GM23338 (cell line): ENCODE measurements around the gene SRF. TPM values are rescaled to one million over a fixed set of nuclear protein-coding genes. Genes with fewer than 3 reads are reported as not detected.

Experiments used
- ATAC-seq: fragments of 200-7000 bp; cut with Tn5 transposase; 3 replicates; pipeline ENCODE4 v1.9.1; 2020
- DNase-seq: peaks from one replicate; pipeline ENCODE4 v3.0.0-alpha.2; 2015; ENCODE audit warnings: low spot score
- H2AFZ ChIP-seq: fragments of 200-600 bp; sonication (generic); 2 replicates; pipeline ENCODE4 v1.8.0; 2016; ENCODE audit warnings: antibody characterized with exemption, mild to moderate bottlenecking, moderate library complexity
- H3F3A ChIP-seq: fragments of 200-600 bp; sonication (generic); replicated peaks from 2 replicates; pipeline ENCODE4 v1.8.0; 2017; ENCODE audit warnings: antibody characterized with exemption, mixed run types, low read depth
- H3K27ac ChIP-seq: fragments of 200-600 bp; sonication (generic); 2 replicates; pipeline ENCODE4 v1.6.1; 2016; ENCODE audit warnings: low read depth
- H3K27me3 ChIP-seq: fragments of 200-600 bp; sonication (generic); 2 replicates; pipeline ENCODE4 v1.8.0; 2016; ENCODE audit warnings: mild to moderate bottlenecking, mixed run types, moderate library complexity; ENCODE audit not compliant: insufficient read depth
- H3K36me3 ChIP-seq: fragments of 200-600 bp; sonication (generic); 2 replicates; pipeline ENCODE4 v1.8.0; 2016; ENCODE audit warnings: mild to moderate bottlenecking; ENCODE audit not compliant: insufficient read depth
- H3K4me1 ChIP-seq: fragments of 200-600 bp; sonication (generic); 2 replicates; pipeline ENCODE4 v1.8.0; 2016; ENCODE audit warnings: mild to moderate bottlenecking, moderate library complexity; ENCODE audit not compliant: insufficient read depth
- H3K4me2 ChIP-seq: fragments of 200-600 bp; sonication (generic); 2 replicates; pipeline ENCODE4 v1.7.1; 2017; ENCODE audit warnings: mixed run types
- H3K4me3 ChIP-seq: fragments of 200-600 bp; sonication (generic); 2 replicates; pipeline ENCODE4 v1.6.1; 2016; ENCODE audit warnings: mixed run types
- H3K79me2 ChIP-seq: fragments of 200-600 bp; sonication (generic); replicated peaks from 2 replicates; pipeline ENCODE4 v1.8.0; 2017; ENCODE audit warnings: mild to moderate bottlenecking; ENCODE audit not compliant: insufficient read depth
- H3K9me2 ChIP-seq: fragments of 200-600 bp; sonication (generic); 2 replicates; pipeline ENCODE4 v1.8.0; 2017; ENCODE audit not compliant: insufficient read depth
- H4K20me1 ChIP-seq: fragments of 200-600 bp; sonication (generic); replicated peaks from 2 replicates; pipeline ENCODE4 v1.8.0; 2017; ENCODE audit warnings: mild to moderate bottlenecking; ENCODE audit not compliant: insufficient read depth
- H3K27ac Mint-ChIP-seq: 2 replicates; pipeline ENCODE4 v1.8.0; 2020; ENCODE audit warnings: inconsistent platforms, mild to moderate bottlenecking, moderate library complexity, mixed read lengths
- H3K27me3 Mint-ChIP-seq: 3 replicates; pipeline ENCODE4 v1.8.0; 2022; ENCODE audit warnings: low read depth, mild to moderate bottlenecking, moderate library complexity, mixed read lengths, inconsistent platforms; ENCODE audit not compliant: insufficient read depth, poor library complexity
- H3K36me3 Mint-ChIP-seq: 3 replicates; pipeline ENCODE4 v1.8.0; 2021; ENCODE audit warnings: low read depth, mild to moderate bottlenecking, inconsistent platforms, moderate library complexity, mixed read lengths
- H3K4me1 Mint-ChIP-seq: 3 replicates; pipeline ENCODE4 v1.8.0; 2020; ENCODE audit warnings: mild to moderate bottlenecking, inconsistent platforms, mixed read lengths
- H3K4me3 Mint-ChIP-seq: 3 replicates; pipeline ENCODE4 v1.8.0; 2021; ENCODE audit warnings: moderate library complexity, mild to moderate bottlenecking, inconsistent platforms, mixed read lengths
- H3K9me3 Mint-ChIP-seq: 3 replicates; pipeline ENCODE4 v1.8.0; 2020; ENCODE audit warnings: moderate library complexity, mild to moderate bottlenecking, inconsistent platforms, mixed read lengths
- CREB1 ChIP-seq: fragments of 250-450 bp; sonication (Bioruptor Pico); IDR thresholded peaks from 2 replicates; pipeline ENCODE4 v1.5.0; 2020; ENCODE audit warnings: low read depth, mild to moderate bottlenecking, moderate library complexity
- CTCF ChIP-seq, 2 experiments: fragments of 200-600 bp in 1 of 2; sonication (generic) in 1 of 2; conservative IDR thresholded peaks; 2 replicates each; pipeline versions ENCODE4 v1.5.1 to v1.6.1; 2016 to 2017; ENCODE audit warnings: antibody characterized with exemption in 2 of 2, low read depth in 2 of 2, mild to moderate bottlenecking in 2 of 2, moderate library complexity in 1 of 2
- EZH2 ChIP-seq: fragments of 200-600 bp; sonication (generic); IDR thresholded peaks from one replicate; pipeline ENCODE4 v1.8.0; 2017; ENCODE audit warnings: antibody characterized with exemption, mild to moderate bottlenecking, low read depth; ENCODE audit not compliant: unreplicated experiment
- EZH2phosphoT487 ChIP-seq: fragments of 200-600 bp; sonication (generic); IDR thresholded peaks from one replicate; pipeline ENCODE4 v1.8.1; 2018; ENCODE audit warnings: antibody characterized with exemption; ENCODE audit not compliant: unreplicated experiment
- JUNB ChIP-seq: IDR thresholded peaks from one replicate; pipeline ENCODE4 v1.6.1; 2016; ENCODE audit warnings: antibody characterized with exemption; ENCODE audit not compliant: unreplicated experiment
- NANOG ChIP-seq: IDR thresholded peaks from 2 replicates; pipeline ENCODE4 v1.6.1; 2016; ENCODE audit warnings: antibody characterized with exemption, borderline replicate concordance
- POLR2AphosphoS5 ChIP-seq: IDR thresholded peaks from 2 replicates; pipeline ENCODE4 v1.6.1; 2016; ENCODE audit warnings: antibody characterized with exemption, low read depth
- REST ChIP-seq: IDR thresholded peaks from one replicate; pipeline ENCODE4 v1.6.1; 2018; ENCODE audit warnings: antibody characterized with exemption; ENCODE audit not compliant: unreplicated experiment
- STAT1 ChIP-seq: IDR thresholded peaks from one replicate; pipeline ENCODE4 v1.6.1; 2016; ENCODE audit warnings: antibody characterized with exemption; ENCODE audit not compliant: unreplicated experiment
- ZNF114 ChIP-seq: fragments of 250-450 bp; sonication (Bioruptor Pico); IDR thresholded peaks from 2 replicates; pipeline ENCODE4 v1.5.0; 2020; ENCODE audit warnings: mild to moderate bottlenecking, moderate library complexity
- ZNF331 ChIP-seq: fragments of 250-450 bp; sonication (Bioruptor Pico); IDR thresholded peaks from 2 replicates; pipeline ENCODE4 v1.5.0; 2020; ENCODE audit warnings: low read depth, mild to moderate bottlenecking, moderate library complexity
- ZNF462 ChIP-seq: fragments of 250-450 bp; sonication (Bioruptor Pico); IDR thresholded peaks from 2 replicates; pipeline ENCODE4 v1.5.0; 2020; ENCODE audit warnings: mild to moderate bottlenecking, moderate library complexity
- polyA plus RNA-seq: library from polyadenylated mRNA; unstranded; fragments of >200 nt; fragmentation: Nextera tagmentation; extraction: Ambion mirVana; gene quantifications from 2 replicates; pipeline ENCODE4 v1.2.1, GENCODE V29; 2016
- total RNA-seq: library from RNA; depleted of rRNA; stranded (reverse); fragments of >200 nt; shearing (Covaris generic); gene quantifications from 2 replicates; pipeline ENCODE4 v1.2.3, GENCODE V29; 2014
- TF ChIP-seq, protein P1 (sequence below): IDR thresholded peaks from 2 replicates; pipeline ENCODE4 v1.6.1; 2016; ENCODE audit warnings: antibody characterized with exemption

SRF gene
- total and polyA plus RNA-seq, 2 experiments from 2014 or later: 9.9 to 54.9 TPM

DNA sequence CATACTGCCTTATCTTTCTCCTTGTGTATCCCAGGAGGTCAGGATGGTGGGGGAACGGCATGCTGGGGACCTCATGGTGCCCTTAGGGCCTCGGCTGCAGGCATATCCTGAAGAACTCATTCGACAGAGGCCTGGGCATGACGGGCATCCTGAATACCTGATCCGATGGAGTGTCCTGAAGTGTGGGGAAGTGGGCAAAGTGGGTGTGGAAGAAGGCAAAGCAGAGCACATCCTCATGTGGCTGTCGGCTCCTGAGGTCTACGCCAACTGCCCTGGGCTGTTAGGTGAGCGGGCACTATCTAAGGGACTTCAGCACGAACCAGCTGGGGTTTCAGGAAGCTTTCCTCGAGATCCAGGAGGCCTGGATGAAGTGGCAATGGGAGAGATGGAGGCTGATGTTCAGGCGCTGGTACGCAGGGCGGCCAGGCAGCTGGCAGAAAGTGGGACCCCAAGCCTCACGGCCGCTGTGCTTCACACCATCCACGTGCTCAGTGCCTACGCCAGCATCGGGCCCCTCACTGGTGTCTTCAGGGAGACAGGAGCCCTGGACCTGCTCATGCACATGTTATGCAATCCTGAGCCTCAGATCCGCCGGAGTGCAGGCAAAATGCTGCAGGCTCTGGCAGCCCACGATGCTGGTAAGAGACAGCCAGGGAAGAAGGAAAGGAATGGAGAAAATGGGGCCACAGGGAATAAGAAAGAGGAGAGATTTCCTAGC is 13.4 kb downstream of the SRF start:
- no peaks in the 10 kb centered on the region for H3K27me3 ChIP-seq
- H2AFZ ChIP-seq: no peak overlapping the region
- TF ChIP-seq, protein P1, sequence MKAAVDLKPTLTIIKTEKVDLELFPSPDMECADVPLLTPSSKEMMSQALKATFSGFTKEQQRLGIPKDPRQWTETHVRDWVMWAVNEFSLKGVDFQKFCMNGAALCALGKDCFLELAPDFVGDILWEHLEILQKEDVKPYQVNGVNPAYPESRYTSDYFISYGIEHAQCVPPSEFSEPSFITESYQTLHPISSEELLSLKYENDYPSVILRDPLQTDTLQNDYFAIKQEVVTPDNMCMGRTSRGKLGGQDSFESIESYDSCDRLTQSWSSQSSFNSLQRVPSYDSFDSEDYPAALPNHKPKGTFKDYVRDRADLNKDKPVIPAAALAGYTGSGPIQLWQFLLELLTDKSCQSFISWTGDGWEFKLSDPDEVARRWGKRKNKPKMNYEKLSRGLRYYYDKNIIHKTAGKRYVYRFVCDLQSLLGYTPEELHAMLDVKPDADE: no peak
- TF ChIP-seq CREB1 (no peak), STAT1 (no peak), JUNB (no peak), ZNF462 (CRISPR knock-in tag) (no peak), CTCF (conservative IDR thresholded peaks at IDR 0.05; ENCODE audit: low read depth in 2 of 2) (no peak), ZNF331 (no peak), ZNF114 (CRISPR knock-in tag) (no peak), EZH2 (no peak), EZH2phosphoT487 (no peak), REST (no peak), NANOG (no peak), POLR2AphosphoS5 (no peak)
- H4K20me1 ChIP-seq: no peaks in the 10 kb centered on the region
- no peaks in the 10 kb centered on the region for H3K79me2 ChIP-seq
- no peak overlapping the region for H3K4me3 ChIP-seq
- Mint-ChIP-seq H3K4me1 (peaks cover 20% of the 10 kb centered on the region), H3K9me3 (no peaks in the 10 kb centered on the region), H3K27me3 (peaks cover 22% of the 10 kb centered on the region), H3K27ac (no peak overlapping the region), H3K36me3 (peaks cover 8% of the 10 kb centered on the region), H3K4me3 (no peak overlapping the region; the same call in 2 of the 3 replicates)
- H3F3A ChIP-seq: 0 out of 2 replicates have a peak, but pooled peaks cover 3% of the 10 kb centered on the region
- ATAC-seq: no peak
- H3K4me2 ChIP-seq: no peak overlapping the region
- H3K27ac ChIP-seq: no peak overlapping the region
- H3K4me1 ChIP-seq: peaks cover 17% of the 10 kb centered on the region; the same call in 1 of the 2 replicates
- no peak for DNase-seq
- no peaks in the 10 kb centered on the region for H3K9me2 ChIP-seq
- H3K36me3 ChIP-seq: no peaks in the 10 kb centered on the region
